K562 treated with DMSO at 1 percent for 24 hours (cell line): ENCODE results near the gene RAB3GAP1. TPM values are rescaled to one million over a fixed set of nuclear protein-coding genes. Genes with fewer than 3 reads are reported as not detected.

Source experiments
- total RNA-seq: library from RNA; unstranded; fragments of 300-600 nt; gene quantifications from 2 replicates; pipeline ENCODE4 v1.2.3, GENCODE V29; 2022; ENCODE audit warnings: low read depth; ENCODE audit not compliant: insufficient read depth

RAB3GAP1 gene
- total RNA-seq = 32.6 and 33.9 TPM in 2 replicates

DNA sequence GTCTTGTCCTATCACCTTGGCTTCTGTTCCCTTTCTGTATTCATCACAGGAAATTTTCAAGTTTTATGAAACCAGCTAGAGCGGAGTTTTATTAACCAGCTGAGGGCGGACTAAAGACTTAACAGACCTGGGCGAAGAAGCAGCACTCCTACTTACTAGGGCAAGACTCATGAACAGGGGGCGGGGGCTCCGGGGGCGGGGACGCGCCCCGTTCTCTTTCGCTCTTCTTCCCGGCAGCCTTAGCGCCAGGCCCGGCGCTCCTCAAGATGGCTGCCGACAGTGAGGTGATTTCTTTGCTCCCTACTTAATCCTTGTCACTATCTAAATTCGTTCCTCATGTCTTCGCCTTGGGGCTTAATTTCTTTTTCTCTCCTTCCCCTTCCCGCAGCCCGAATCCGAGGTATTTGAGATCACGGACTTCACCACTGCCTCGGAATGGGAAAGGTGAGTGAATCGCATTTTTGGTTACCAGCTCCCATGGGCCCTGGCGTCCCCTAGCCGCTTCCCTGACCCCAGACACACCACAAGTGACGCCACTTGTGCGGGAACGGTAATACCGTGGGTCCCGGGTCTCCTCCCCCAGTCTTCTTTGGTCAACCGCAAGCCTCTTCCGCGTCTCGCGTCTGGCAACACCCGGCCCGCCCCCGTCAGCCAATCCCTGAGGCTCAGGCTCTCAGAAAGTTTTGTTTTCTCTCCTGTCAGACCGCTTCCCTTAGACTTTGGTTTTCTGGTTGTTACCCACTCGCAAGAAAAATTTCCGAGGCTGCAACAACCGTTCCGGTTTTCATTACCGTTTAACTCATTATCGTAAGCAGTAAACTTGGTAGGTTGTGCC, at the start of gene RAB3GAP1:
TSS of gene RAB3GAP1 (plus strand) at position 251 of the 835 bp plus-strand sequence. CDS start at position 267, 16 bp downstream.

DNA sequence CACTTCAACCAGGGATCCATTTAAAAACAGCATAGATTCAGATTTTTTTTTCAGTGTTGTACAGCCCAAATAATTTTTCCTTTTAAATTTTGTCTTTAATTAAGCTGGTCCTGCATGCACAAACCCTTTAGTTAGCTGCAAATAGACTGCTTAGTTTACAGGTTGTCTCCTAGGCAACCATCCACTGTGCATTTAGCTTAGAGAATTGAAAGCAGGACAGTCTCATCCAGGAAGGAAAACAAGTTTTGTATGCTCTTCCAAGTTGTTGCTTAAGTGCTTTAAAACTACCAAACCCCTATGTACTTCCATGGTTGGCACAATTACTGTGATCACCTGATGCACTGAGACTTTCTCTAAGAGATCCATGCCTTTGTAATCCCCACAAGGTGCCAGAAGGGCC, 4.8 kb upstream of the RAB3GAP1 start, which contains the start of gene MAP3K19:
TSS of gene MAP3K19 (minus strand) at position 148 of the 400 bp plus-strand sequence. CDS start 22,800 bp downstream, outside the sequence.

Other genes starting within 250 kb of the RAB3GAP1 start
- gene ACMSD, start 213.7 kb upstream of the RAB3GAP1 start, total RNA-seq = not detected in 2 replicates
- 8.7 and 11.3 TPM in 2 replicates for gene CCNT2, start 133.5 kb upstream of the RAB3GAP1 start, total RNA-seq
- gene MAP3K19, start 4.8 kb upstream of the RAB3GAP1 start, total RNA-seq = not detected in 2 replicates